Transverse colon (tissue), 3 donors: ENCODE measurements around the gene ATG9A.

Experiments
- POLR2A ChIP-seq: fragments of 450-650 bp; IDR thresholded peaks from one replicate; pipeline ENCODE4 v1.6.1; 2016; ENCODE audit warnings: antibody characterized with exemption, mild to moderate bottlenecking, moderate library complexity
- TF ChIP-seq, protein P1 (sequence below), 5 experiments: fragments of 200-600 bp in 3 of 5; fragments of 450-650 bp in 2 of 5; sonication (generic) in 3 of 5; IDR thresholded peaks; 1 replicate in 2 of 5; 2 replicates in 3 of 5; pipeline ENCODE4 v1.5.1; 2016 to 2017; ENCODE audit warnings: antibody characterized with exemption in 5 of 5, inconsistent platforms in 3 of 5, mild to moderate bottlenecking in 2 of 5, moderate library complexity in 1 of 5

GRCh38 chr2:219205165-219205538, 24.3 kb downstream of the ATG9A start:
- no peak for TF ChIP-seq POLR2A
- TF ChIP-seq, protein P1, sequence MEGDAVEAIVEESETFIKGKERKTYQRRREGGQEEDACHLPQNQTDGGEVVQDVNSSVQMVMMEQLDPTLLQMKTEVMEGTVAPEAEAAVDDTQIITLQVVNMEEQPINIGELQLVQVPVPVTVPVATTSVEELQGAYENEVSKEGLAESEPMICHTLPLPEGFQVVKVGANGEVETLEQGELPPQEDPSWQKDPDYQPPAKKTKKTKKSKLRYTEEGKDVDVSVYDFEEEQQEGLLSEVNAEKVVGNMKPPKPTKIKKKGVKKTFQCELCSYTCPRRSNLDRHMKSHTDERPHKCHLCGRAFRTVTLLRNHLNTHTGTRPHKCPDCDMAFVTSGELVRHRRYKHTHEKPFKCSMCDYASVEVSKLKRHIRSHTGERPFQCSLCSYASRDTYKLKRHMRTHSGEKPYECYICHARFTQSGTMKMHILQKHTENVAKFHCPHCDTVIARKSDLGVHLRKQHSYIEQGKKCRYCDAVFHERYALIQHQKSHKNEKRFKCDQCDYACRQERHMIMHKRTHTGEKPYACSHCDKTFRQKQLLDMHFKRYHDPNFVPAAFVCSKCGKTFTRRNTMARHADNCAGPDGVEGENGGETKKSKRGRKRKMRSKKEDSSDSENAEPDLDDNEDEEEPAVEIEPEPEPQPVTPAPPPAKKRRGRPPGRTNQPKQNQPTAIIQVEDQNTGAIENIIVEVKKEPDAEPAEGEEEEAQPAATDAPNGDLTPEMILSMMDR (IDR thresholded peaks at IDR 0.05), result no peak
